Upper lobe of left lung (tissue), 6 donors: ENCODE measurements around the gene CDK15. TPM values are rescaled to one million over a fixed set of nuclear protein-coding genes. Genes with fewer than 3 reads are reported as not detected.

Experiments
- ATAC-seq, 2 donors: fragments of 200-7000 bp; cut with Tn5 transposase; one replicate each; pipeline ENCODE4 v1.9.1; 2022; ENCODE audit warnings: mild to moderate bottlenecking in 2 of 2, moderate library complexity in 2 of 2; ENCODE audit not compliant: low FRiP score in 2 of 2
- DNase-seq, 2 donors: peaks; one replicate each; pipeline ENCODE4 v3.0.0-alpha.2; 2019 to 2020
- H3K27ac ChIP-seq, 4 donors: fragments of 200-600 bp; sonication (generic); one replicate each; pipeline ENCODE4 v1.5.1; 2016 to 2019
- H3K27me3 ChIP-seq, 4 donors: fragments of 200-600 bp; sonication (generic); one replicate each; pipeline ENCODE4 v1.5.1; 2017 to 2019
- H3K36me3 ChIP-seq, 4 donors: fragments of 200-600 bp; sonication (generic); one replicate each; pipeline ENCODE4 v1.5.1; 2016 to 2019
- H3K4me1 ChIP-seq, 4 donors: fragments of 200-600 bp; sonication (generic); one replicate each; pipeline ENCODE4 v1.5.1; 2018 to 2019
- H3K4me3 ChIP-seq, 4 donors: fragments of 200-600 bp; sonication (generic); one replicate each; pipeline ENCODE4 v1.5.1; 2017 to 2019; ENCODE audit warnings: mild to moderate bottlenecking in 2 of 4, moderate library complexity in 1 of 4
- H3K9me3 ChIP-seq, 4 donors: fragments of 200-600 bp; sonication (generic); one replicate each; pipeline ENCODE4 v1.5.1; 2018 to 2019
- EP300 ChIP-seq, 4 donors: sonication (generic); formaldehyde crosslinking; IDR thresholded peaks; one replicate each; pipeline ENCODE4 v1.5.1; 2017; ENCODE audit warnings: antibody characterized with exemption in 4 of 4, control low read depth in 2 of 4
- POLR2A ChIP-seq, 4 donors: fragments of 450-650 bp; IDR thresholded peaks; one replicate each; pipeline ENCODE4 v1.5.1; 2016 to 2017; ENCODE audit warnings: antibody characterized with exemption in 4 of 4, mild to moderate bottlenecking in 2 of 4
- POLR2AphosphoS5 ChIP-seq, 2 donors: sonication (generic); formaldehyde crosslinking; IDR thresholded peaks; one replicate each; pipeline ENCODE4 v1.5.1; 2017; ENCODE audit warnings: antibody characterized with exemption in 2 of 2
- WGBS, 2 donors: methylation state at CpG; one replicate each; pipeline ENCODE4 v1.1.5; 2017 to 2018; 5-methylcytosine and 5-hydroxymethylcytosine counted together
- total RNA-seq, 6 donors: library from RNA; depleted of rRNA in 4 of 6; stranded (reverse); fragments of >200 nt in 4 of 6; gene quantifications; one replicate each; pipeline versions ENCODE4 v1.1.0 to v1.2.1, GENCODE V29; 2016 to 2021
- TF ChIP-seq, protein P1 (sequence below), 6 experiments: fragments of 450-650 bp in 4 of 6; fragments of 200-600 bp in 2 of 6; sonication (generic) in 2 of 6; IDR thresholded peaks; one replicate each; pipeline ENCODE4 v1.5.1; 2016 to 2019; ENCODE audit warnings: antibody characterized with exemption in 6 of 6
- donor health status: DM: no; HTN: no; CAD: no; lungs with moderate emphysema.
- donor health status: DM: no; HTN: yes; CAD: no; lungs with severe emphysema.

Gene CDK15
- total RNA-seq, 6 donors from 2014 or later: 0.10 to 3.4 (median 1.3) TPM

DNA sequence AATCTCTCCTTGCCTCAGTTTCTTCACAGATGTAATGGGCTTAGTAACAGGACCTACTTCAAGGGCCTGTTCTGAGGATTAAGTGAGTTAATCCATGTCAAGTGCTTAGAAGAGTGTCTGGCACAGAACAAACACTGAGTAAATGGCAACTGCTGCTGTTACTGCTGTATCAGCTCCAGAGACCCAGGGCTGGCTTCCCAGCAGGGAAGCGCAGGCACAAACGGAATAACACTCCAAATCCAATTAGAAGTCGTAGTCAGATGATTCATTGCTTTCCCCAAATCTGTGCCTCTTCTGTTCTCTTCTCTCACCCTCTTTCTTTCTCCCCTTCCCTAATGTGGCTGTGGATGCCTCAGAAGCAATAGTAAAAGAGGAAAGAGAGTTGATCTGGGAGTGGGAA, 126.2 kb downstream of the CDK15 start:
- no peak for DNase-seq
- WGBS, 2 donors: 48 to 59% methylated on average over 3 of the region's 3 CpGs

GRCh38 chr2:201933792-201934237, 127.5 kb downstream of the CDK15 start:
- Histone ChIP-seq H3K9me3 (no peaks in the 10 kb centered on the region), H3K4me3 (no peak overlapping the region), H3K27me3 (no peaks in the 10 kb centered on the region), H3K27ac (no peak overlapping the region), H3K4me1 (no peaks in the 10 kb centered on the region), H3K36me3 (no peaks in the 10 kb centered on the region)
- TF ChIP-seq, protein P1, sequence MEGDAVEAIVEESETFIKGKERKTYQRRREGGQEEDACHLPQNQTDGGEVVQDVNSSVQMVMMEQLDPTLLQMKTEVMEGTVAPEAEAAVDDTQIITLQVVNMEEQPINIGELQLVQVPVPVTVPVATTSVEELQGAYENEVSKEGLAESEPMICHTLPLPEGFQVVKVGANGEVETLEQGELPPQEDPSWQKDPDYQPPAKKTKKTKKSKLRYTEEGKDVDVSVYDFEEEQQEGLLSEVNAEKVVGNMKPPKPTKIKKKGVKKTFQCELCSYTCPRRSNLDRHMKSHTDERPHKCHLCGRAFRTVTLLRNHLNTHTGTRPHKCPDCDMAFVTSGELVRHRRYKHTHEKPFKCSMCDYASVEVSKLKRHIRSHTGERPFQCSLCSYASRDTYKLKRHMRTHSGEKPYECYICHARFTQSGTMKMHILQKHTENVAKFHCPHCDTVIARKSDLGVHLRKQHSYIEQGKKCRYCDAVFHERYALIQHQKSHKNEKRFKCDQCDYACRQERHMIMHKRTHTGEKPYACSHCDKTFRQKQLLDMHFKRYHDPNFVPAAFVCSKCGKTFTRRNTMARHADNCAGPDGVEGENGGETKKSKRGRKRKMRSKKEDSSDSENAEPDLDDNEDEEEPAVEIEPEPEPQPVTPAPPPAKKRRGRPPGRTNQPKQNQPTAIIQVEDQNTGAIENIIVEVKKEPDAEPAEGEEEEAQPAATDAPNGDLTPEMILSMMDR (IDR thresholded peaks at IDR 0.05): no peak
- no peak for TF ChIP-seq POLR2A (IDR thresholded peaks at IDR 0.05)
- TF ChIP-seq EP300 (IDR thresholded peaks at IDR 0.05): no peak
- TF ChIP-seq POLR2AphosphoS5 (IDR thresholded peaks at IDR 0.05): no peak
- DNase-seq (no peak), ATAC-seq (peak in 1 of 2 donors; percentile 14)
- 50 to 60% methylated on average over 7 of the region's 7 CpGs for WGBS, 2 donors

More for the DNA sequence above, 126.2 kb downstream of the CDK15 start:
- no peak for ATAC-seq
- no peak overlapping the region for H3K27ac ChIP-seq
- no peak overlapping the region for H3K4me3 ChIP-seq
- TF ChIP-seq, protein P1 (IDR thresholded peaks at IDR 0.05): no peak
- TF ChIP-seq POLR2AphosphoS5 (IDR thresholded peaks at IDR 0.05) (no peak), POLR2A (IDR thresholded peaks at IDR 0.05) (no peak), EP300 (IDR thresholded peaks at IDR 0.05) (no peak)
- H3K4me1 ChIP-seq: no peaks in the 10 kb centered on the region
- H3K9me3 ChIP-seq: no peaks in the 10 kb centered on the region
- H3K36me3 ChIP-seq: no peaks in the 10 kb centered on the region
- no peaks in the 10 kb centered on the region for H3K27me3 ChIP-seq

GRCh38 chr2:201936817-201937216, 130.5 kb downstream of the CDK15 start:
- Histone ChIP-seq H3K27me3 (no peaks in the 10 kb centered on the region), H3K4me3 (no peak overlapping the region), H3K9me3 (no peaks in the 10 kb centered on the region), H3K4me1 (no peaks in the 10 kb centered on the region), H3K36me3 (no peaks in the 10 kb centered on the region), H3K27ac (no peak overlapping the region)
- 95% methylated on average over 4 of the region's 4 CpGs for WGBS, 2 donors
- DNase-seq (no peak), ATAC-seq (no peak)
- TF ChIP-seq, protein P1 (IDR thresholded peaks at IDR 0.05): no peak
- TF ChIP-seq POLR2A (IDR thresholded peaks at IDR 0.05): no peak
- no peak for TF ChIP-seq EP300 (IDR thresholded peaks at IDR 0.05)
- no peak for TF ChIP-seq POLR2AphosphoS5 (IDR thresholded peaks at IDR 0.05)

DNA sequence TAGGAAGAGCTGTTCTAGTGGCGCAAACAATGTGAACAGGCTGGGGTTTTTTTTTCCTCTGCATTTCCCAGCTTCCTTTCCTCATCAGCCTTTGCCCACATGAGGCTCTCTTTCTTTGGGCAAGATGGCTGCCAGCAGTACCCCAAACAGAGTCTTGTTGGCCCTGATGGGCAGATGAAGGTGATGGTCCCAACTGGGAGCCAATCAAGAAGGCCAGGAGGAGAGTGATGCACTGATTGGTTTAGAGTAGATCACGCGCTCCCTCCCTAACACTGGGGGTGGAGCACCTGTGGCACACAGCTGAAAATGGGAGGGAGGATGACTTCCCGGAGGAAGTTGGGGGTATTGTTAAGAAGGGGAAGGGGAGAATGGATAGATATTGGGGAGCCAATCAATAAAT, 131.0 kb downstream of the CDK15 start:
- Histone ChIP-seq H3K4me3 (no peak overlapping the region), H3K36me3 (no peaks in the 10 kb centered on the region), H3K4me1 (no peaks in the 10 kb centered on the region), H3K9me3 (no peaks in the 10 kb centered on the region), H3K27me3 (no peaks in the 10 kb centered on the region), H3K27ac (no peak overlapping the region)
- 90 to 91% methylated on average over 4 of the region's 4 CpGs for WGBS, 2 donors
- ATAC-seq (no peak), DNase-seq (no peak)
- TF ChIP-seq EP300 (IDR thresholded peaks at IDR 0.05) (no peak), POLR2A (IDR thresholded peaks at IDR 0.05) (no peak), POLR2AphosphoS5 (IDR thresholded peaks at IDR 0.05) (no peak)
- TF ChIP-seq, protein P1 (IDR thresholded peaks at IDR 0.05): no peak

- no peak for ATAC-seq
- 67 to 70% methylated on average over 2 of the region's 2 CpGs for WGBS, 2 donors
- Histone ChIP-seq H3K36me3 (no peaks in the 10 kb centered on the region), H3K27me3 (no peaks in the 10 kb centered on the region), H3K9me3 (no peaks in the 10 kb centered on the region), H3K27ac (no peak overlapping the region), H3K4me3 (no peak overlapping the region), H3K4me1 (no peaks in the 10 kb centered on the region)
- DNase-seq: no peak
- TF ChIP-seq POLR2A (IDR thresholded peaks at IDR 0.05) (no peak), POLR2AphosphoS5 (IDR thresholded peaks at IDR 0.05) (no peak)
- TF ChIP-seq, protein P1 (IDR thresholded peaks at IDR 0.05): no peak
Observed at GRCh38 chr2:201938156-201938775, 131.9 kb downstream of the CDK15 start.
